GM12891 (cell line): Measurements from ENCODE around the gene IL1RAPL1.

Experiments used
- POLR2A ChIP-seq: IDR thresholded peaks from 2 replicates; pipeline ENCODE4 v1.6.1; 2011; ENCODE audit warnings: low read depth, low read length, control low read depth
- POLR2AphosphoS5 ChIP-seq: IDR thresholded peaks from 2 replicates; pipeline ENCODE4 v1.6.1; 2011; ENCODE audit warnings: low read depth, low read length, control low read depth
- TAF1 ChIP-seq: IDR thresholded peaks from 2 replicates; pipeline ENCODE4 v1.6.1; 2011; ENCODE audit warnings: low read depth, low read length, control low read depth

DNA sequence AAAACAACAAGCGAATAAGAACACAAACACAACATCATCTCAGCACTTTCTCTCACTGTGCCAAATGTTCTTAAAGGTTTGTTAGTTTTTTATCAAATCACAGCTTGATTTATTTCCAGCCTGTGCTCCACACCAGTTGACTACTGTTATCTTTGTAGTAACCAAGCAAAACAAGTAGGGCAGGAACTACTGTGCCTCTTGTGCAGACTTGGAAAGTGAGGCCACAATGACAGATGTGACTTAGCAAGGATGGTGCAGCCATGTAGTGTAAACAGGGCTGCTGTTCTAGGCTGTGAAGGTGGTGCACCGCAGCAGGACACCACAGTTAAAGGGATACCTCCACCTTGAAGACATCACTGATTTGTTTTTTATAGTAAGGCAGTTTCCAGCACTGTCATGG is 170.0 kb downstream of the IL1RAPL1 start:
- TF ChIP-seq POLR2A = no peak
- TF ChIP-seq TAF1 = no peak
- TF ChIP-seq POLR2AphosphoS5 = no peak
